SK-N-SH (cell line): ENCODE data around the gene EGLN3. TPM values are rescaled to one million over a fixed set of nuclear protein-coding genes. Genes with fewer than 3 reads are reported as not detected.

Experiments
- CTCF ChIA-PET: fragments of 300-600, 350-600 bp; formaldehyde crosslinking; extraction: SDS; loops from one replicate; lab custom pipeline; 2021; lab: Yijun Ruan, JAX
- POLR2A ChIA-PET: fragments of 350-600 bp; sonication (Branson Sonifier 250); formaldehyde crosslinking; extraction: SDS; loops from one replicate; lab custom pipeline; 2020; ENCODE audit warnings: antibody characterized with exemption, inconsistent platforms; lab: Yijun Ruan, JAX
- DNase-seq: peaks from one replicate; pipeline ENCODE4 v3.0.0; 2012
- H2AFZ ChIP-seq: fragments of 200-600 bp; sonication (generic); 2 replicates; pipeline ENCODE4 v1.8.1; 2016; ENCODE audit warnings: antibody characterized with exemption, mild to moderate bottlenecking, low read depth
- H3F3A ChIP-seq: fragments of 200-600 bp; sonication (generic); replicated peaks from 2 replicates; pipeline ENCODE3; 2016; ENCODE audit warnings: antibody characterized with exemption, mild to moderate bottlenecking; ENCODE audit not compliant: insufficient read depth
- H3K27ac ChIP-seq, 2 experiments: fragments of 200-500 bp in 1 of 2; fragments of 200-600 bp in 1 of 2; sonication (Bioruptor generic) in 1 of 2; sonication (generic), shearing (Covaris generic) in 1 of 2; 2 replicates each; pipeline versions ENCODE4 v1.5.1 to v1.6.1; 2014 to 2016; ENCODE audit warnings: low read depth in 2 of 2, inconsistent platforms in 1 of 2, low read length in 1 of 2, mild to moderate bottlenecking in 1 of 2, mixed read lengths in 1 of 2
- H3K27me3 ChIP-seq: fragments of 200-600 bp; sonication (generic), shearing (Covaris generic); 2 replicates; pipeline ENCODE4 v1.6.1; 2016; ENCODE audit warnings: mixed run types; ENCODE audit not compliant: insufficient read depth
- H3K36me3 ChIP-seq, 2 experiments: fragments of 200-500 bp in 1 of 2; fragments of 200-600 bp in 1 of 2; sonication (Bioruptor generic) in 1 of 2; sonication (generic) in 1 of 2; replicated peaks in 1 of 2; 2 replicates each; pipeline versions ENCODE3 to v1.5.1; 2014 to 2016; ENCODE audit warnings: low read length in 1 of 2, mild to moderate bottlenecking in 1 of 2; ENCODE audit not compliant: insufficient read depth in 2 of 2, control insufficient read depth in 1 of 2
- H3K4me1 ChIP-seq, 2 experiments: fragments of 200-500 bp in 1 of 2; fragments of 200-600 bp in 1 of 2; sonication (Bioruptor generic) in 1 of 2; sonication (generic), shearing (Covaris generic) in 1 of 2; 2 replicates each; pipeline versions ENCODE4 v1.5.1 to v1.6.1; 2014 to 2016; ENCODE audit warnings: low read depth in 1 of 2, low read length in 1 of 2, mixed run types in 1 of 2; ENCODE audit not compliant: insufficient read depth in 2 of 2, control insufficient read depth in 1 of 2
- H3K4me2 ChIP-seq: fragments of 200-600 bp; sonication (generic), shearing (Covaris generic); 2 replicates; pipeline ENCODE4 v1.6.1; 2017; ENCODE audit warnings: mixed run types
- H3K4me3 ChIP-seq, 2 experiments: fragments of 200-500 bp in 1 of 2; fragments of 200-600 bp in 1 of 2; sonication (Bioruptor generic) in 1 of 2; sonication (generic), shearing (Covaris generic) in 1 of 2; 2 replicates each; pipeline versions ENCODE4 v1.5.1 to v1.8.1; 2014 to 2016; ENCODE audit warnings: low read depth in 2 of 2, inconsistent platforms in 1 of 2, low read length in 1 of 2, mild to moderate bottlenecking in 1 of 2, mixed read lengths in 1 of 2, moderate library complexity in 1 of 2
- H3K79me2 ChIP-seq: fragments of 200-600 bp; sonication (generic); 2 replicates; pipeline ENCODE4 v1.8.1; 2017; ENCODE audit warnings: mild to moderate bottlenecking; ENCODE audit not compliant: insufficient read depth
- H3K9ac ChIP-seq: fragments of 200-600 bp; sonication (generic); 2 replicates; pipeline ENCODE4 v1.6.1; 2017; ENCODE audit warnings: mixed run types
- H3K9me2 ChIP-seq: fragments of 200-600 bp; sonication (generic); 2 replicates; pipeline ENCODE4 v1.6.1; 2017; ENCODE audit warnings: mixed run types
- H3K9me3 ChIP-seq: fragments of 200-600 bp; sonication (generic); 2 replicates; pipeline ENCODE4 v1.6.1; 2017; ENCODE audit warnings: mixed run types, mild to moderate bottlenecking, moderate library complexity
- H4K20me1 ChIP-seq: fragments of 200-600 bp; sonication (generic); 2 replicates; pipeline ENCODE4 v1.6.1; 2017; ENCODE audit warnings: mild to moderate bottlenecking, mixed run types; ENCODE audit not compliant: insufficient read depth
- CHD2 ChIP-seq: fragments of 150-350 bp; IDR thresholded peaks from 2 replicates; pipeline ENCODE4 v1.6.1; 2018; ENCODE audit warnings: low read length; ENCODE audit not compliant: partially characterized antibody
- EZH2phosphoT487 ChIP-seq: fragments of 200-600 bp; sonication (generic); IDR thresholded peaks from 2 replicates; pipeline ENCODE4 v1.6.1; 2017; ENCODE audit warnings: low read depth, mixed run types, mild to moderate bottlenecking, antibody characterized with exemption, moderate library complexity, borderline replicate concordance
- GATA2 ChIP-seq: sonication (generic); formaldehyde crosslinking; IDR thresholded peaks from 2 replicates; pipeline ENCODE4 v1.5.0; 2020; ENCODE audit warnings: mild to moderate bottlenecking, missing genetic modification reagents
- MEF2A ChIP-seq: IDR thresholded peaks from 2 replicates; pipeline ENCODE4 v1.4.0; 2012; ENCODE audit warnings: low read depth, borderline replicate concordance
- NRF1 ChIP-seq: IDR thresholded peaks from 2 replicates; pipeline ENCODE4 v1.6.1; 2012; ENCODE audit warnings: low read depth, mild to moderate bottlenecking, low read length
- POLR2AphosphoS5 ChIP-seq: IDR thresholded peaks from 2 replicates; pipeline ENCODE4 v1.6.1; 2012; ENCODE audit warnings: low read depth, low read length
- RAD21 ChIP-seq: IDR thresholded peaks from 2 replicates; pipeline ENCODE4 v1.6.1; 2012; ENCODE audit warnings: mild to moderate bottlenecking, low read length
- RXRA ChIP-seq: IDR thresholded peaks from 2 replicates; pipeline ENCODE4 v1.4.0; 2012; ENCODE audit warnings: low read depth, mild to moderate bottlenecking, borderline replicate concordance
- SMC3 ChIP-seq: IDR thresholded peaks from 2 replicates; pipeline ENCODE4 v1.6.1; 2012; ENCODE audit warnings: low read depth, low read length, improper control_type of control experiment
- TAF1 ChIP-seq: IDR thresholded peaks from 2 replicates; pipeline ENCODE4 v1.6.1; 2012; ENCODE audit warnings: low read depth, mild to moderate bottlenecking, low read length, moderate library complexity, borderline replicate concordance
- TCF12 ChIP-seq: IDR thresholded peaks from 2 replicates; pipeline ENCODE4 v1.4.0; 2012
- WGBS: methylation state at CpG from one replicate; pipeline ENCODE4 v1.1.6; 2017; ENCODE audit warnings: low lambda C conversion rate; 5-methylcytosine and 5-hydroxymethylcytosine counted together
- polyA plus RNA-seq, 3 experiments: library from polyadenylated mRNA; depleted of rRNA; stranded (reverse); fragments of >200 nt; gene quantifications; 2 replicates each; pipeline ENCODE4 v1.2.3, GENCODE V29; 2012
- TF ChIP-seq, protein P1 (sequence below): IDR thresholded peaks from 2 replicates; pipeline ENCODE4 v1.4.0; 2012; ENCODE audit warnings: low read depth, borderline replicate concordance
- TF ChIP-seq, protein P2 (sequence below): IDR thresholded peaks from 2 replicates; pipeline ENCODE4 v1.6.1; 2012; ENCODE audit warnings: mild to moderate bottlenecking, low read depth, low read length, moderate library complexity
- TF ChIP-seq, protein P3 (sequence below): fragments of 150-350 bp; IDR thresholded peaks from 2 replicates; pipeline ENCODE4 v1.6.1; 2017; ENCODE audit warnings: antibody characterized with exemption, low read length, low read depth, borderline replicate concordance
- TF ChIP-seq, protein P4 (sequence below): IDR thresholded peaks from 2 replicates; pipeline ENCODE4 v1.4.0; 2012; ENCODE audit warnings: low read depth
- TF ChIP-seq, protein P5 (sequence below): fragments of 150-350 bp; IDR thresholded peaks from 2 replicates; pipeline ENCODE4 v1.6.1; 2016; ENCODE audit warnings: mild to moderate bottlenecking, low read depth, low read length
- TF ChIP-seq, protein P6 (sequence below): IDR thresholded peaks from 2 replicates; pipeline ENCODE4 v1.4.0; 2012; ENCODE audit warnings: low read depth, borderline replicate concordance

The EGLN3 gene
- polyA plus RNA-seq, 1 of the 3 experiments (the other 2 are of a cell fraction) = 0.31 TPM

DNA sequence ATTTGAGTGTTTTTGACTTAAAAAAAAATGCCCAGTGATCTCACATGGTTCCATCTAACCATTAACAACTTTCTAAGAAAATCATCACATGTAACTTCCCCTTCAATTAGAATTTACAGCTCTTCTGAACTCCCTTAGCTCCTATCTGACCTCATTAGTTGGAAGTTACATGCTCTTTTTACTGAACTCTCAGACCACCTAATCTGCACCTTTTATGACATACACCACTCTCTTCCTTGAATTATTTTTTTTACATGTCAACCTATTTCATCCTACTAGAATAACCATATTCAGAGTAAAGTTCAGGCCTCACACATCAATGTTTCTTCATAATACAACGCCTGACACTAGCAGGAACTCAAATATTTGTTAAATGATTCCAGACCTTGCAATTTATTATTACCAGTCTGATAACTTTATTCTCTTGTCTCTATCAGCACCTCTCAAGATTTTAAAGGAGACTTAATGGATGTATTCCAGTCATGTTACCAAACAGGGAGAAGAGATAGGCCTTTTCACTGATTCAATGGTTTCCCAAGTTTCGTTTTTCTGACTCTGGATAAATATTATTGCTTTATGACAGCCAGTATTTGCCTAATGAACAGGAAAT lies 21.0 kb downstream of the EGLN3 start:
- CTCF ChIA-PET = interaction anchor here (1.4 kb wide), 1 partner anchor 11 kb away, joined by 4 read pairs; no protein-coding TSS in a partner anchor
- TF ChIP-seq SMC3 (no peak), MEF2A (no peak), GATA2 (CRISPR knock-in tag) (no peak), EZH2phosphoT487 (no peak)
- TF ChIP-seq, protein P1, sequence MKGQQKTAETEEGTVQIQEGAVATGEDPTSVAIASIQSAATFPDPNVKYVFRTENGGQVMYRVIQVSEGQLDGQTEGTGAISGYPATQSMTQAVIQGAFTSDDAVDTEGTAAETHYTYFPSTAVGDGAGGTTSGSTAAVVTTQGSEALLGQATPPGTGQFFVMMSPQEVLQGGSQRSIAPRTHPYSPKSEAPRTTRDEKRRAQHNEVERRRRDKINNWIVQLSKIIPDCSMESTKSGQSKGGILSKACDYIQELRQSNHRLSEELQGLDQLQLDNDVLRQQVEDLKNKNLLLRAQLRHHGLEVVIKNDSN = no peak
- H3K27ac ChIP-seq = no peak overlapping the region
- H4K20me1 ChIP-seq = no peaks in the 10 kb centered on the region
- POLR2A ChIA-PET = no interaction called here
- H3K9me2 ChIP-seq = no peaks in the 10 kb centered on the region
- no peaks in the 10 kb centered on the region for H3K9me3 ChIP-seq
- no peak overlapping the region for H3K4me2 ChIP-seq
- no peak overlapping the region for H3K9ac ChIP-seq
- no peaks in the 10 kb centered on the region for H3K36me3 ChIP-seq
- no peak for DNase-seq
- no peaks in the 10 kb centered on the region for H3K79me2 ChIP-seq
- H3K4me3 ChIP-seq = no peak overlapping the region
- no peaks in the 10 kb centered on the region for H3K27me3 ChIP-seq
- H2AFZ ChIP-seq = no peak overlapping the region
- 40% methylated on average over 2 of the region's 2 CpGs for WGBS
- peaks cover 9 to 10% of the 10 kb centered on the region in 2 experiments; a peak in 3 of 4 replicates for H3K4me1 ChIP-seq
- H3F3A ChIP-seq = no peaks in the 10 kb centered on the region

DNA sequence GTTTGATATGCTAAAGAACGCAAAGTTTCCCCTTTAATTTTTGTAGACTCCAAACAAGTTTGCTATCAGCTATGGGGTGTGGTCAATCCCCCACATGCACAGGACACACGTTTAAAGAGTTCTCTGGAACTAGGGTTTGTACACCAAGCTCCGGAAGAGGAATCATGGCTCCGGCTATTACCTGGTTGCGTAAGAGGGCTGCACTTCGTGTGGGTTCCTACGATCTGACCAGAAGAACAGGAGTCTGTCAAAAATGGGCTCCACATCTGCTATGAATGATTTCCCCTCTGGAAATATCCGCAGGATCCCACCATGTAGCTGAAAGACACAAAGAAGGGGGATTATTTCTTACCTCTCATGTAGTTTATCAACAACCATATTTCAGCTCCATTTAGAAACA lies 22.0 kb downstream of the EGLN3 start:
- H3K4me1 ChIP-seq = peaks cover 9 to 13% of the 10 kb centered on the region in 2 experiments; a peak in 3 of 4 replicates
- ChIA-PET POLR2A (no interaction called here), CTCF (interaction anchor here (1.4 kb wide), 1 partner anchor 12 kb away, joined by 4 read pairs; no protein-coding TSS in a partner anchor)
- H3K79me2 ChIP-seq = no peaks in the 10 kb centered on the region
- H3K4me3 ChIP-seq = no peak overlapping the region
- H3K27ac ChIP-seq = no peak overlapping the region
- H3K9me3 ChIP-seq = no peaks in the 10 kb centered on the region
- no peak for DNase-seq
- H3K4me2 ChIP-seq = no peak overlapping the region
- no peaks in the 10 kb centered on the region for H3K27me3 ChIP-seq
- H3F3A ChIP-seq = no peaks in the 10 kb centered on the region
- no peaks in the 10 kb centered on the region for H4K20me1 ChIP-seq
- WGBS = 85% methylated on average over 8 of the region's 8 CpGs
- no peaks in the 10 kb centered on the region for H3K36me3 ChIP-seq
- H3K9me2 ChIP-seq = no peaks in the 10 kb centered on the region
- H3K9ac ChIP-seq = no peak overlapping the region
- H2AFZ ChIP-seq = no peak overlapping the region
- TF ChIP-seq NRF1 = no peak
- TF ChIP-seq MEF2A = no peak
- TF ChIP-seq, protein P2, sequence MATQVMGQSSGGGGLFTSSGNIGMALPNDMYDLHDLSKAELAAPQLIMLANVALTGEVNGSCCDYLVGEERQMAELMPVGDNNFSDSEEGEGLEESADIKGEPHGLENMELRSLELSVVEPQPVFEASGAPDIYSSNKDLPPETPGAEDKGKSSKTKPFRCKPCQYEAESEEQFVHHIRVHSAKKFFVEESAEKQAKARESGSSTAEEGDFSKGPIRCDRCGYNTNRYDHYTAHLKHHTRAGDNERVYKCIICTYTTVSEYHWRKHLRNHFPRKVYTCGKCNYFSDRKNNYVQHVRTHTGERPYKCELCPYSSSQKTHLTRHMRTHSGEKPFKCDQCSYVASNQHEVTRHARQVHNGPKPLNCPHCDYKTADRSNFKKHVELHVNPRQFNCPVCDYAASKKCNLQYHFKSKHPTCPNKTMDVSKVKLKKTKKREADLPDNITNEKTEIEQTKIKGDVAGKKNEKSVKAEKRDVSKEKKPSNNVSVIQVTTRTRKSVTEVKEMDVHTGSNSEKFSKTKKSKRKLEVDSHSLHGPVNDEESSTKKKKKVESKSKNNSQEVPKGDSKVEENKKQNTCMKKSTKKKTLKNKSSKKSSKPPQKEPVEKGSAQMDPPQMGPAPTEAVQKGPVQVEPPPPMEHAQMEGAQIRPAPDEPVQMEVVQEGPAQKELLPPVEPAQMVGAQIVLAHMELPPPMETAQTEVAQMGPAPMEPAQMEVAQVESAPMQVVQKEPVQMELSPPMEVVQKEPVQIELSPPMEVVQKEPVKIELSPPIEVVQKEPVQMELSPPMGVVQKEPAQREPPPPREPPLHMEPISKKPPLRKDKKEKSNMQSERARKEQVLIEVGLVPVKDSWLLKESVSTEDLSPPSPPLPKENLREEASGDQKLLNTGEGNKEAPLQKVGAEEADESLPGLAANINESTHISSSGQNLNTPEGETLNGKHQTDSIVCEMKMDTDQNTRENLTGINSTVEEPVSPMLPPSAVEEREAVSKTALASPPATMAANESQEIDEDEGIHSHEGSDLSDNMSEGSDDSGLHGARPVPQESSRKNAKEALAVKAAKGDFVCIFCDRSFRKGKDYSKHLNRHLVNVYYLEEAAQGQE = no peak
- TF ChIP-seq RAD21 = no peak
- TF ChIP-seq GATA2 (CRISPR knock-in tag) = no peak
- no peak for TF ChIP-seq RXRA
- TF ChIP-seq POLR2AphosphoS5 = no peak
- TF ChIP-seq, protein P3, sequence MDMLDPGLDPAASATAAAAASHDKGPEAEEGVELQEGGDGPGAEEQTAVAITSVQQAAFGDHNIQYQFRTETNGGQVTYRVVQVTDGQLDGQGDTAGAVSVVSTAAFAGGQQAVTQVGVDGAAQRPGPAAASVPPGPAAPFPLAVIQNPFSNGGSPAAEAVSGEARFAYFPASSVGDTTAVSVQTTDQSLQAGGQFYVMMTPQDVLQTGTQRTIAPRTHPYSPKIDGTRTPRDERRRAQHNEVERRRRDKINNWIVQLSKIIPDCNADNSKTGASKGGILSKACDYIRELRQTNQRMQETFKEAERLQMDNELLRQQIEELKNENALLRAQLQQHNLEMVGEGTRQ = no peak
- TF ChIP-seq TAF1 = no peak
- no peak for TF ChIP-seq CHD2
- TF ChIP-seq, protein P4, sequence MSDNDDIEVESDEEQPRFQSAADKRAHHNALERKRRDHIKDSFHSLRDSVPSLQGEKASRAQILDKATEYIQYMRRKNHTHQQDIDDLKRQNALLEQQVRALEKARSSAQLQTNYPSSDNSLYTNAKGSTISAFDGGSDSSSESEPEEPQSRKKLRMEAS = no peak
- TF ChIP-seq TCF12 = no peak
- TF ChIP-seq, protein P5, sequence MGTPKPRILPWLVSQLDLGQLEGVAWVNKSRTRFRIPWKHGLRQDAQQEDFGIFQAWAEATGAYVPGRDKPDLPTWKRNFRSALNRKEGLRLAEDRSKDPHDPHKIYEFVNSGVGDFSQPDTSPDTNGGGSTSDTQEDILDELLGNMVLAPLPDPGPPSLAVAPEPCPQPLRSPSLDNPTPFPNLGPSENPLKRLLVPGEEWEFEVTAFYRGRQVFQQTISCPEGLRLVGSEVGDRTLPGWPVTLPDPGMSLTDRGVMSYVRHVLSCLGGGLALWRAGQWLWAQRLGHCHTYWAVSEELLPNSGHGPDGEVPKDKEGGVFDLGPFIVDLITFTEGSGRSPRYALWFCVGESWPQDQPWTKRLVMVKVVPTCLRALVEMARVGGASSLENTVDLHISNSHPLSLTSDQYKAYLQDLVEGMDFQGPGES = no peak
- no peak for TF ChIP-seq EZH2phosphoT487
- TF ChIP-seq, protein P6, sequence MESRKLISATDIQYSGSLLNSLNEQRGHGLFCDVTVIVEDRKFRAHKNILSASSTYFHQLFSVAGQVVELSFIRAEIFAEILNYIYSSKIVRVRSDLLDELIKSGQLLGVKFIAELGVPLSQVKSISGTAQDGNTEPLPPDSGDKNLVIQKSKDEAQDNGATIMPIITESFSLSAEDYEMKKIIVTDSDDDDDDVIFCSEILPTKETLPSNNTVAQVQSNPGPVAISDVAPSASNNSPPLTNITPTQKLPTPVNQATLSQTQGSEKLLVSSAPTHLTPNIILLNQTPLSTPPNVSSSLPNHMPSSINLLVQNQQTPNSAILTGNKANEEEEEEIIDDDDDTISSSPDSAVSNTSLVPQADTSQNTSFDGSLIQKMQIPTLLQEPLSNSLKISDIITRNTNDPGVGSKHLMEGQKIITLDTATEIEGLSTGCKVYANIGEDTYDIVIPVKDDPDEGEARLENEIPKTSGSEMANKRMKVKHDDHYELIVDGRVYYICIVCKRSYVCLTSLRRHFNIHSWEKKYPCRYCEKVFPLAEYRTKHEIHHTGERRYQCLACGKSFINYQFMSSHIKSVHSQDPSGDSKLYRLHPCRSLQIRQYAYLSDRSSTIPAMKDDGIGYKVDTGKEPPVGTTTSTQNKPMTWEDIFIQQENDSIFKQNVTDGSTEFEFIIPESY = no peak
